SIG-M5 (cell line): ENCODE results near the gene CYSRT1.

Experiments used
- DNase-seq: peaks from one replicate; lab custom pipeline; 2025; lab: John Stamatoyannopoulos, UW

The CYSRT1 gene

GRCh38 chr9:137227054-137227852 lies 2.3 kb downstream of the CYSRT1 start, which contains the start of gene RNF224:
Gene RNF224, plus strand, starts transcription at chr9:137227502. Its CDS starts 834 bp downstream, at chr9:137228336.
- no peak for DNase-seq

- DNase-seq, result no peak
Observed at GRCh38 chr9:137227853-137228505, 3.0 kb downstream of the CYSRT1 start.

- DNase-seq, result no peak
Observed at GRCh38 chr9:137228506-137228967, 3.6 kb downstream of the CYSRT1 start.

GRCh38 chr9:137228968-137229896 lies 4.3 kb downstream of the CYSRT1 start:
- no peak for DNase-seq

- no peak for DNase-seq
Observed at GRCh38 chr9:137229903-137230704, 5.1 kb downstream of the CYSRT1 start.

- no peak for DNase-seq
Observed at GRCh38 chr9:137230705-137231371, 5.9 kb downstream of the CYSRT1 start, which contains the start of gene SLC34A3. Gene SLC34A3, plus strand, starts transcription at chr9:137230901. Its CDS starts 802 bp downstream, at chr9:137231703.

- DNase-seq, result no peak
Observed at GRCh38 chr9:137231372-137232039, 6.5 kb downstream of the CYSRT1 start.

- DNase-seq, result no peak
Observed at GRCh38 chr9:137232101-137232500, 7.1 kb downstream of the CYSRT1 start.

- no peak for DNase-seq
Observed at GRCh38 chr9:137232510-137232909, 7.5 kb downstream of the CYSRT1 start.

- DNase-seq, result no peak
Observed at GRCh38 chr9:137233143-137233980, 8.4 kb downstream of the CYSRT1 start.

GRCh38 chr9:137234055-137234697 lies 9.2 kb downstream of the CYSRT1 start:
- no peak for DNase-seq

- DNase-seq, result no peak
Observed at GRCh38 chr9:137234758-137235423, 9.9 kb downstream of the CYSRT1 start.

- no peak for DNase-seq
Observed at GRCh38 chr9:137235424-137236237, 10.7 kb downstream of the CYSRT1 start.

- no peak for DNase-seq
Observed at GRCh38 chr9:137236238-137236935, 11.4 kb downstream of the CYSRT1 start.

- no peak for DNase-seq
Observed at GRCh38 chr9:137236936-137237421, 12.0 kb downstream of the CYSRT1 start.
